GM21737 (cell line): ENCODE results near the gene ACER2.
A peak's percentile ranks its signal among the peaks of the same experiment; 100 is the strongest.
"Not testable (repeated sequence)": the region's sequence is repeated elsewhere in the genome, so short reads cannot be mapped to it uniquely, and the experiment has no call there.

Experiments used
- ATAC-seq: cut with Tn5 transposase; IDR thresholded peaks from one replicate; pipeline ENCODE4 v1.9.1; 2021; ENCODE audit warnings: mild to moderate bottlenecking, moderate library complexity; ENCODE audit not compliant: unreplicated experiment

The ACER2 gene

DNA sequence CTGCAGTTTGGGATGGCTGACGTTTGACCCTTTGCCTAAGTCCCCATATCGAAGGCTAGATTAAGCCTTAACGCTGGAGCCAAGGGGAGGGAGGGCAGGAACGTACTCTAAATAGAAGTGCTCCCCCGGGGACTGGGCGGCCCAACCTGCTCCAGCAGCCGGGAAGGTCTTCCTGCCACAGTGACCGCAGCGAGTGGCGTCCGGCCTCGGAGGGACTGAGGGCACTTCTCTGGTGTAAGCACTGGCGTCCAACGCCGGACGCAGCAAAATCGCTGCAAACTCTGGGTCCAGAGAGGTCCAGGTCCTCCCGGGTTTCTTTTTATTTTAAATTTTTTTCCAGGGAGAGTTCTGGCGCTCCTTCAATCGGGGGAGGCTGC is 505 bp upstream of the ACER2 start:
- peak; percentile 20 for ATAC-seq

DNA sequence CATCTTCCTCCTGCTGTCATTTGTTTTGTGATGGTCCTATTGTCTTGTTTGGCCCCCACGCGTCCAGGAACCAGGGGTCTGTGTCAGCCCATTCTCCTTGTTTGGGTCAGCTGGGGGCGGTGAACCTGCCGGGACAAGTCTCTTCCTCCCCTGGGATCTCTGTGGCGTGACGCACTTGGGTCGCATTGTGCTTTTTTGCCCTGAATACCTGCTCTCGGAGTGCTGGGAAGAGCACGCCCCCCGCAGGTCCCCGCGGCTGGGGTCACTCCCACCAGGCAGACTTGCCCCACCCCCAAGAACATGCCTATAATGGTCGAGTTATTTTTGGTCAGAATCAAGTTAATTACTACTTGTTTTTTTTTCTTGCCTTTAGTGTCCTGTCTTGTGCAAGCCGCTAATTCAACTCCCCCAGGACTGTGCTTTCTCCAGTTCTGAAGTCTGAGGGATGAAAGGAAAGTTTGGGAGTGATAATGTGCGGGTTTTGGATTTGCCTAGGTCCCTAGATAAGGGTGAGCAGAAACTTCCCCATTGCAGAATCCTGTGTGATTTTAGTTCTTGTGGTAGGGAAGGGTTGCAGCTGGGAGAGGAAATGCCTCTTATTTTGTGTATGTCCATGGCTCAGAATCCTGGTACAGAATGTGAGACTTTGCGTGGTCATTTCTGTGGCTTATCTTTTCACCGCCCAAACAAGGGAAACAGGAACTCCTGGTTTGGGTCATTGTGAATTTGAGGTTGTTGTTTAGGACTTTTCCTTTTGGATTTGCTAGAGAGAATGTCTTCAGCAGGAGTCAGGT is 789 bp downstream of the ACER2 start:
- ATAC-seq, result peak; percentile 26

DNA sequence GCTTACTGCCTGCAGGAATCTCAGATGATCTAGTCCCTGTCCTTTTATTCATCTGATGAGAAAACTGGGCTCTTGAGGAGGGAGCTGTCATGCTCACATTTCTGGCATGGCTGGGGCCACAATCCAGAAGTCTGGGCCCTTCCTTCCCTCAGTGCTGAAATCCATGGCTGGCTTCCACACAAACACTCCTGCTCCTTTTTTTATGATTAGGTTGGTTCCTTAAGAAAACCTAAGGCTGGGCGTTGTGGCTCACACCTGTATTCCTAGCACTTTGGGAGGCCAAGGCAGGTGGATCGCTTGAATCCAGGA is 1.3 kb downstream of the ACER2 start:
- ATAC-seq, result no peak

DNA sequence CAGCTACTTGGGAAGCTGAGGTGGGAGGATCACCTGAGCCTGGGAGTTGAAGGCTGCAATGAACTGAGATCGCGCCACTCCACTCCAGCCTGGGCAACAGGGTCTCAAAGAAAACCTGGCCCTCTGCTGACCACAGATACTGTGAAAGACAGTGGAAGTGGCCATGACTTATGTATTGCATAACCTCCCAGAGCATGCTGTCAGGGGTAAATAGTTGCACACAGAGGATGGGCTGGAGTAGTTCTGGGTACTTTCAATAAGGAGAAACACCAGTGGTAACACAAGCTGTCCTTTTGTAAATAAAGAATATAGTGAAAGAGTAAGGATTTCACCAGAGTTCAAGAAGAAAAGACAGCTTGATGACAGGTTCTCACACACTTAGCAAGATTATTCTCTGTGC is 1.8 kb downstream of the ACER2 start:
- ATAC-seq, result no peak

DNA sequence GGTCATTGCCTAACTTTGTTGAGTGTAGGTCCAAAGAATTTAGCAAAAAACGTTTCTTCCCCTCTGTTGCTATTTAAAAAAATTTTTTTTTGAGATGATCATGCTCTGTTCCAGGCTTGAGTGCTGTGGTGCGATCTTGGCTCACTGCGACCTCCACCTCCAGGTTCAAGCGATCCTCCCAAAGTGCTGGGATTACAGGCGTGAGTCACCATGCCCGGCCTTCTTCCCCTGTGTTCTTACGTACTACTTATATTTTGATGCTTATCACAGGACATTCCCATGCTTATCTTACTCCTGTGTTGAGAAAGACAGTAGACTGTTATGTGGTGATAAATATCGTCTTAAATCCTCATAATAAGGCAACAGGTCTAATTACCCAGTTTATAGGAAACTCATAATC is 2.5 kb downstream of the ACER2 start:
- no peak for ATAC-seq

DNA sequence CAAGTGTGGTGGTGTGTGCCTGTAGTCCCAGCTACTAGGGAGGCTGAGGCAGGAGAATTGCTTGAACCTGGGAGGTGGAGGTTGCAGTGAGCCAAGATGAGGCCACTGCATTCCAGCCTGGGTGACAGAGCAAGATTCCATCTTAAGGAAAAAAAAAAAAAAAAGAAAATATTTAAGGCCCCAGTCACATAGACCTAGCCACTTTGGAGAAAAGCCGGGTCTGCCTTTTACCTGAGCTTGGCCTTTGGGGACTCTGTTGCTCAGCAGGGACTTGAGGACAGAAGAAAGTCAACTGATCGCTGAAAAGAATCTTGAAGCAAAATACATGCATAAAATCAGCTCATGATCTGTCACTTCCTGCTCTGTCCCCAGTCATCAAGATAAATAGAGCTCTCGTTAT is 4.6 kb downstream of the ACER2 start:
- ATAC-seq, result not testable (repeated sequence)

DNA sequence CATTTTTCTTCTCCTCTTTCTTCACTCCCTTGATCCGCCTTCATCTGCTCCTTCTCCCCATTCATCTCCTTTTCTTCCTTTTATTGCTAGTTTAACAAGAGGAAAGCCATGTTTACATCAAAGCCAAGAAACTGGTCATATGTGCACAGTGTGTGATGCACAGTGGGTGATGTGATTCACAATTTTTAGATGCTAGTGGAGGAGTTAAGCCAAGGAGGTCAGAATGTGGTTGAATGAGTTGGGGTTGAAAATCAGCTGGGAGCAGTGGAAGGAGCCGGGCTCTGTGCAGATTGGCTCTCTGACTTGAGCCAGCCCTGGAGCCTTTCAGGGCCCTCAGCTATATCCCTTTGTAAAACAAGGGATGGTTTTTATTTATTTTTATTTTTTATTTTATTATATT is 7.3 kb downstream of the ACER2 start:
- ATAC-seq, result no peak

DNA sequence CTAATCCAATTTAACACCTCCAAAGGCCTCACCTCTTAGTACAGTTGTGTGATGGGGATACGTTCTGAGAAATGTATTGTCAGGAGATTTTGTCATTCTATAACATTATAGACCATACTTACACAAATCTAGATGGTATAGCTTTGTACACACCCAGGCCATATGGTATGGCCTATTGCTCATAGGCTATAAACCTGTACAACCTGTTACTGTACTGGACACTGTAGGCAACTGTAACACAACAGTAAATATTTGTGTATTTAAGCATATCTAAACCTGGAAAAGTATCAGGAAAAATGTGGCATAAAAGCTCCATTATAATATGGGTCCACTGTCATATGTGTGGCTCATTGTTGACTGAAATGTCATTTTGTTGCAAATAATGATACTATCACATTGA is 12.1 kb downstream of the ACER2 start:
- no peak for ATAC-seq

DNA sequence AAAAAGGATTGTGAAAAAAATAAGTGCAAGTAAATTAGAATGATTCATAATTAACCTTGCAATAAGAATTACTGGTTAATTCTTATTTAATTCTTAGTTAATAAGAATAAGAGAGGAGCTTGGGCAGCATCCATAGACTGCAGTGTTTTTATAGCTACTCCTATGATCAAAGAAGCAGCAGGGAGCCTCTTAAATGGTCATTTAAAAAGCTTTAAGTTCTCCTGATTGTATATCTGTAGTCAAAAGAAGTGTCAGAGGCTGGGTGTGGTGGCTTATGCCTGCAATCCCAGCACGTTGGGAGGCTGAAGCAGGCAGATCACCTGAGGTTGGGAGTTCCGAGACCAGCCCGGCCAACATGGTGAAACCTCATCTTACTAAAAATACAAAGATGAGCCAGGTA is 14.4 kb downstream of the ACER2 start:
- no peak for ATAC-seq

DNA sequence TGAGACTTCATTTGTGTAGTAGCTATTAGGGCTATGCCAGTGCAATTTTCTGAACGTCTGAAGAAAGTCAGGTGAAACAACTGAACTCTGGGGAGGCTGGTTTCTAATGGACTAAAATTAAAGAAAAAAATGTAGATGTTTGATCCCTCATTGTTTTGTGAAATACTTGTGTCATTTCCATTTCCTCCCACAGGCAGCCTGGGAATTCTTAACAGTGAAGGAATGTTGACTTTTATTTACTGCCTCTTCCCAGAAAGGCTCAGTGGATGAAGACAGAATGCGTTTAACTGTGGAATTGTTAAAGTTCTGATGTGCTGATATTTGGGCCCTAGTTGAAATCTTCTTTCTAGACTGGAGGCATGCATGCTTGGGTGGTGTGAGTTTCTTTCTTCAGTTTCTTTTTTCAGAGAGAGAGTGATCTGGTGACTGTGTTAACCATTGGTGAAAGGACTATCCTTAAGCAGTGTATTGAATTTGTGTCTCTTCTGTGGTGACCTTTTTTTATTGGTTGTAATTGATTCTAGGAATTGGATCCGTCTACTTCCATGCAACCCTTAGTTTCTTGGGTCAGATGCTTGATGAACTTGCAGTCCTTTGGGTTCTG is 15.5 kb downstream of the ACER2 start:
- peak; percentile 74 for ATAC-seq

DNA sequence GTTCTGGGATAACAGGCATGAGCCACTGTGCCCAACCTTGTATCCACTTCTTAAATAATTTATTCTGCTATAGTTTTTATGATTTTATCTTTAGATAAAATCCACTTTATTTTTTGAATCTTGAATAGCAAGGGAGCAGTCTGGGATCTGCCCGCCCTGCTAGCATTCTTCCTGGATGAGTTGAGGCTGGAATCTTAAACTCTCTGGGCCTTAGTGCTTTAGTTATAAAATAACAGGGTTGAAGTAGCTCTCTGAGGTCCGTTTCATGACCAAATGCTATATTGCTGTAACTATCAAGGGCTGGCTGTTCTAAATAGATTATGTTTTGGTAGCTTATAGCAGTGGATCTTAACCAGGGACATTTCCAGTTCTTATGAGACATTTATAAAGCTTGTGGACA is 20.8 kb downstream of the ACER2 start:
- no peak for ATAC-seq

DNA sequence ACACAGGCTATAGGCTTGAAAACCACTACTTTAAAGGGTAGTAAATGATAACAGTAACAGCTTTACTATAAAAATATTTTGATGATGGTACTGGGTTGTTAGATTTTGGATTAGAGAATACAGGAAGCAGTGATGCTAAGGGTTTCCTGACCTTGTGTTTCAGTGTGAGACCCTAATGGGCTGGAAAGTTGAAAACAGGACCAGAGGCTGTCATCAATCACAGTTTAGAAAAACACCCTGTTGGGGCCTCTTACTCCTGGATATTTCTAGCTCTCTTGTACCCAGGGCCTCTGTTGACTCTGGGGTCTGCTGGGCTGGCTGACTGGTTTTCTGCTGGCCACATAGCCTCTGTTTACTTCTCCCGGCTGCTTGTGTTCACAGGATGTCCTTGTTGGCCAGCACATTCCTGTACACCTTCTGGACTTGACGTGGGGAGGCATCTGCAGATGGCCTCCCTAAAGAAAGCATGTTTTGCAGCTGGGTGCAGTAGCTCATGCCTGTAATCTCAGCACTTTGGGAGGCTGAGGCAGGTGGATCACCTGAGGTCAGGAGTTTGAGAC is 21.5 kb downstream of the ACER2 start:
- ATAC-seq, result no peak

DNA sequence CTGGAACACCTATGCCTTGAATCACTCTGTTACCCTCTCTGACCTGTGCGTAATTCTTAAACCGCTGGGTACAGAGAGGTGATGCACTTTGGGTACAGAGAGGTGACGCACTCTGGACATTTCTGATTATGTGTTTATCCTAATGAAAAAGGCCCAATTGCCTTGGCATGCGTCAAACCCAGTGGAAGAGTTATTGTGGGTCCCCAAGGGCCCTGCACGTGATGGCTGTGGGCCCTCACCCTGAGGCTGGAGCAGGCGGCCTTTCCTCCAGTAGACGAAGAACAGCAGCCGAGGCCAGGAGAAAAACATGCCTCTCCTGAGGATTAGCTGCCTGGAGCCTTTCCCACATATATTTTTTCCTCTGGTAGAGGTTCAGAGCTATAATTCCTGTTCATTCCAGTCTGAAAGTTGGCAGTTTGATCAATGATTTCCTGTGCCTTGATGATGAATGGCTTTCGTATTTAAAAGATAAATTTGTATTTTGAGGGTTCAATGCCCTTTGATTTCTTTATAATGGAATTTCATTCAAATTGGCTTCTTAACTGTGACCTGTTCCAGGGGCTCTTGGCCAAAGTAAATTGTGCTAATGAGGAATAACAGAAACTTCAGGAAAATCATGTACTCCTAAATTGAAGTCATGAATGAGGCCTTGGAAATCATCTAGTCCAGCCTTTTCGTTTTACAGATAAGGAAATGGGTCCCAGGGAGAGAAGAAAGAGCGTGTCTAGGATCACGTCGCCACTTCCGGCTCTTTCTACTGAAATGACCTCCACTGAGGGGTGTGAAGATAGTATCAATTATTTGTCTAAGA is 22.8 kb downstream of the ACER2 start:
- no peak for ATAC-seq

DNA sequence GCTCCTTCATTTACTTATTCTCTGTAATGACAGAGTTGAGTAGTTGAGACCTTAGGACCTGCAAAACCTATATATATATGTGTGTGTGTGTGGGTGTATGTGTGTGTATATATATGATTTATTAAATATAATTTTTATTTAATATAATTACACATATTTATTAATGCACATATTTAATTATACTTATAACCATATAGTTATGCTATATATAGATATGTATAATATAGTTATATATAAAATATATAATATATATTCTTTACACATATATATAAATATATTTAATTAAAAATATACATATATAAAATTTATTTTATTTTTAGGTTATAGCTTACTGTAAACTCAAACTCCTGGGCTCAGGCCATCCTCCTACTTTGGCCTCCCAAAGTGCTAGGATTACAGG is 23.7 kb downstream of the ACER2 start:
- no peak for ATAC-seq

DNA sequence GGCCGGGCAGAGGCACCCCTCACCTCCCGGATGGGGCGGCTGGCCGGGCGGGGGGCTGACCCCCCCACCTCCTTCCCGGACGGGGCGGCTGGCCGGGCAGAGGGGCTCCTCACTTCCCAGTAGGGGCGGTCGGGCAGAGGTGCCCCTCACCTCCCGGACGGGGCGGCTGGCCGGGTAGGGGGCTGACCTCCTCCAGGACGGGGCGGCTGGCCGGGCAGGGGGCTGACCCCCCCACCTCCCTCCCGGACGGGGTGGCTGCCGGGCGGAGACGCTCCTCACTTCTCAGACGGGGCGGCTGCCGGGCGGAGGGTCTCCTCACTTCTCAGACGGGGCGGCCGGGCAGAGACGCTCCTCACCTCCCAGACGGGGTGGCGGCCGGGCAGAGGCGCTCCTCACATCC is 24.9 kb downstream of the ACER2 start:
- not testable (repeated sequence) for ATAC-seq

DNA sequence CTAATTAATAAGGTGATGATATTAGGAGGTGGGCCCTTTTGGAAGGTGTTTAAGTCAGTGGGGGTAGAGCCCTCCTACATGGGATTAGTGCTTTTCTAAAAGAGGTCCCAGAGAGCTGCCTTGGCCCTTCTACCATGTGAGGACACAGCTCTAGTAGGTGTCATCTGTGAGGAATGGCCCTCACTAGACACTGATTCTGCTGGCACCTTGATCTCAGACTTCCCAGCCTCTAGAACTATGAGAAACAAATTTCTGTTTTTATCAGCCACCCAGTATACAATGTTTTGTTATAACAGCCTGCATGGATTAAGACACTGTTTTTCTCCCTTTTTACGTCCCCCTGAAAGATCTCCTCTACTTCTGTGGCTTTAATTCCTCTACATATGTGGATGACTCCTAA is 31.6 kb downstream of the ACER2 start:
- no peak for ATAC-seq

DNA sequence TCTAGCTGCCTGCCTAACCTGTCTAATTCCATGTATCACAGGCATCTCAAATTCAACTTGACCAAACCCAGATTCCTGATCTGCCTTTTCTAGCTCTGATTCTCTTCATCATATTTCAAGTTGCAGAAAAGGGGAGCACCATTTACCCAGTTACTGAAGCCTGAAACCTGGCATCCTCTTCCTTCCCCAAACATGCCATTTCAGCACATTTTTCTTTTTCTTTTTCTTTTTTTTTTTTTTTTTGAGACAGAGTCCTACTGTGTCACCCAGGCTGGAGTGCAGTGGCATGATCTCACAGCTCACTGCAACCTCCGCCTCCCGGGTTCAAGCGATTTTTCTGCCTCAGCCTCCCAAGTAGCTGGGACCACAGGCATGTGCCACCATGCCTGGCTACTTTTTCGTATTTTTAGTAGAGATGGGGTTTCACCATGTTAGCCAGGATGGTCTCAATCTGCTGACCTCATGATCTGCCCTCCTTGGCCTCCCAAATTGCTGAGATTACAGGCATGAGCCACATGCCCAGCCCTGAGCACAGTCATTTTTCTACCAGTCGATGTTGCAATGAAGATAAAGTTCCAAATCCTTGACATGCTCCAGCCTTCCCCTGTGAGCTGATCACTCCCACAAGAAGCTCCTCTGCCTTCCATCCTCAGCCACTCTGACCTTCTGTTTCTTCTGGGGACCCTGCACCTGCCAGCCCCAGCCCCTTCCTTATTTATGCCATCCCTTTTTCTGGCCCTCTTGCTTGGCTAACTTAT is 32.2 kb downstream of the ACER2 start:
- peak; percentile 11 for ATAC-seq

DNA sequence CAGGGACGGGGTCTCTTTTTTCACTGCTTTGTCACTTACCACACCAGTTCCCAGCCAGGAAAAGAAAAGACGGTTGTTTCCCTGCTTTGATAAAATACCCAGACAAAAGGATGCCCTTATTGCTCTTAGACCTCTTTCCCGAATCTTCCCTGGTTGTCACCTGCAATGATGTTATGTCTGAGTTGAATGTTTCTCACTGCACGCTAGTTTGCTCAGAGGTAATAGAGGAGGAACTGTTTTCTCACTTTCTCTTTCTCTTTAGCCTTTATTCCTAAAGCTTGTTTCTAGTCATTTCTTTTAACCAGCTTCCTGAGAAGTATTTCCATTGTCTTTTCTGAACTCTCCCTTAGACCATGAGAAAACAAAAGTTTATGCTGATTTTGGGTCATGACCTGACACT is 32.9 kb downstream of the ACER2 start:
- ATAC-seq, result peak; percentile 94

DNA sequence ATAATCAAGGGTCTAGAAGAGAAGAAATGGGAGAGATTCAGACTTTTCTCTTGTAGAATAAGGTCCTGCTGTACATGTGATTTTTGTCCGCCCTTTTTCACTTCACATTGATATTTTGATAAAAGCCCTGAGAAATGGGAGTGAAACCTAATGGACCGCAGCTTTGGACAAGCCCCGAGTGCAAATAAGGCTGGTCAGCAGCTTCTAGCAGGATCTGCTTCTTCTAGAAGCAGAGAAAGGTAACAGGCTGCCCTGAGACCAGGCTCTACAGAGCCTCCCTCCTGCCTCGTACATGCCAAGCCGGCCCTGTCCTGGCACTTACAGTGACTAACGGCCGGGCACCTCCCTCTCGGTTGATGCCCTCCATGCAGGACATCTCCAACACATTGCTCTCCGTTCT is 33.4 kb downstream of the ACER2 start:
- ATAC-seq, result no peak

DNA sequence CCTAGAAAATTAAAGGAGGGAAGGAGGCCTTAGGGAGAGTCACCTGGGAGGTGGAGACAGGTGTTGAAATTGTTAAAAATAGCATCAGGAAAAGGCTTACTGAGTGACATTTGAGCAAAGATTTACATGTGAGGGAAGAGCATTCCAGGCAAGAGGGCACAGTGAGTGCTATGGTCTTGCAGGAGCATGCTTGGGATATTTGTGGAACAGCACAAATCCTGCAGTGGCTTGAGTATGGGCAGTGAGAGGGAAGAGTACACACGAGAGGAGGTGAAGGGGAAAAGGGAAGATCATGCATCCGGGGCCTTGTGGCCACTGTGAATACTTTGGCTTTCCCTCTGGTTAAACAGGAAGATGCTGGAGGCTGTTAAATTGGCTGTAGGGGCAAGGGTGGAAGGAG is 36.6 kb downstream of the ACER2 start:
- no peak for ATAC-seq

DNA sequence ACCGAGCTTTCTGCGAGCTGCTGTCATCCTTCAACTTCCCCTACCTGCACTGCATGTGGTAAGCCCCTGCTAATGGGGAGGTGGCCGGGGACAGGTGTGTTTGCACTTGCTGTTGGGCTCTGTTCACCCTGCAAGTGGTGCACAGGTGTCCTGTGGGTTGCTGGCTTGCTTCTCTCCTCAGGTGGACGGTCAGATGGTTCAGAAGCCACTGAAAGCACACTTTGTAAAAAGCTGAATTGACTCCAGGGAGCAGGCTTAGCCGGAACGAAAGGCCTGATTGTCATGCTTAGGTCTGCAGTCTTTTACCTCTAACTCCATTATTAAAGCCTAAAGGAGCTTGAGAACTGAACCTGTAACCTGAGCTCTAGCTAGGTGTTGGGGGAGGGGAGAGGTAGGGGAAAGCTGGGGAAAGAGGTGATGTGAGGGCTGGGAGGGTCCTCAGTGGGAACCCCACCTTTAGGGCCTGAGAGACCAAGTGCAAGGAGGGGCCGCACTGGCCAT is 37.6 kb downstream of the ACER2 start:
- ATAC-seq, result no peak
